ENCODE data around the gene TTC27. TPM values are rescaled to one million over a fixed set of nuclear protein-coding genes. Genes with fewer than 3 reads are reported as not detected.

TTC27 gene
- polyA plus RNA-seq, 4 donors, result 3.4 to 14.6 (median 8.1) TPM

DNA sequence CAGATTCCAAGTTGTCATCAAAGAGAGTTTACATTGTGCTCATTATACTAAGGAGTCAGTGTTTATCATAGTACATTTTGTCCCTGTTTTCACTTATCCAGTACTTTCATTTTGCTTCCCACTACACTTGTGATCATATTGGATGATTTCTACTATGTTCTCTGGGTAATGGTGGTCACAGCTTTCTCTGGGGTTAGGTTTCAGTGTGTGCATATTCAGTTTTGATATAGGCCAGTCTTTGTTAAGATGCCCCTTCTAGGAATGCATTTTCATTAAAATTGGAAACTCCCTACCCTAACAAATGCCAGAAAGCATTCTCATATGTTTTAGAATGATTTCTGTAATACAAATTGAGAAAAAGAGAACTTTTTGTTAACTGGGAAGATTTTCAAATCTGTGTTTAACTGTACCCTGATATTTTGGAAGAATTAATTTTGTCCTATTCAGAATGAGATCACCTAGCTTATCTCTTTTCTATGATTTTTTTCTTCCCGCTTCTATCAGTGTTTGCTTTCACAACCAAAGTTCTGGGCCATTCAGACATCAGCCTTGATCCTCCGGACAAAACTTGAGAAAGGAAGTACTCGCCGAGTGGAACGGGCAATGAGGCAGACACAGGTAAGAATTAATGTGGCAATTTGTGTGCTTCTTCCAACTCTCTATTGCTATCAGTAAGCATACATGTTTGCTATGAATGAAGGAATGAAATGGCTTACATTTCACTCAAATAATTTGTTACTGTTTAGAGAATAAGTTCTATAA, 74.6 kb downstream of the TTC27 start:
- no peak for FAIRE-seq
- no peaks in the 10 kb centered on the region for H3K4me1 ChIP-seq (ENCODE audit: control insufficient read depth in 3 of 3, insufficient read depth in 2 of 3, low read depth in 1 of 3, low read length in 2 of 3)
- peaks cover 0 to 9% (median 3%) of the 10 kb centered on the region in 3 donors for H3K36me3 ChIP-seq (ENCODE audit: control insufficient read depth in 3 of 3, insufficient read depth in 2 of 3, low read depth in 1 of 3, low read length in 3 of 3)

DNA sequence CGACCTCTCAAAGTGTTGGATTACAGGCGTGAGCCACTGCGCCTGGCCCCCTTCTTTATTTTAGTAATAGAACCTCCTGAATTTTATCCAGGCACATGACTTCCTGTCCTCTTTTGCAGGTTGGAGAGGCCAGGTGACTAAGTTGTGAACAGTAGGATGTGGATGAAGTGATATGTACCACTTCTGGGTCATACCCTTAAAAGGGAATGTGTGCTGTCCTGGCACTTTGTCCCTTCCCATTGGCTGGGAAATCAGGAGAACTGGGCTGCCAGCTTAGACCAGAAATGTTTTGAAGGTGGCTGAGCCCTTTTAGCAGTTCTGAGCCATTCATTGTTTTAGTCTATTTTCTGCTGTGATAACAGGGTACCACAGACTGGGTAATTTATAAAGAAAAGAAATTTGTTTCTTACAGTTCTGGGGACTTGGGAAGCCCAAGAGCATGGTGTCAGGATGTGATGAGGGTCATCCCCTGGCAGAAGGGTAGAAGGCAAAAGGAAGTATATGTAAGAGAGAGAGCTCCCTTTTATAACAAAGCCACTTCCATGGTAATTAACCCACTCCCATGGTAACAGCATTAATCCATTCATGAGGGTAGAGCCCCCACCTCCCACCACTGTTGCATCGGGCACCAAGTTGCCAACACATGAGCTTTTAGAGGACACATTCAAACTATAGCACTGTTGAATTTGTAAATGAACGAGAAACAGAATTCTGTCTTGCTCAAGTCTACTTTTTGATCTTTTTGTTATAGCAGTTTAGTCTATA, 79.1 kb downstream of the TTC27 start:
- no peaks in the 10 kb centered on the region for H3K4me1 ChIP-seq (ENCODE audit: control insufficient read depth in 3 of 3, insufficient read depth in 2 of 3, low read depth in 1 of 3, low read length in 2 of 3)
- FAIRE-seq (no peak), DNase-seq (no peak)
- H3K9me3 ChIP-seq (ENCODE audit: control insufficient read depth in 2 of 2, insufficient read depth in 1 of 2, low read depth in 1 of 2, low read length in 1 of 2), result no peaks in the 10 kb centered on the region
- H3K36me3 ChIP-seq (ENCODE audit: control insufficient read depth in 3 of 3, insufficient read depth in 2 of 3, low read depth in 1 of 3, low read length in 3 of 3), result peaks cover 0 to 9% (median 3%) of the 10 kb centered on the region in 3 donors
- WGBS, 3 donors, result 98% methylated on average over 5 of the region's 5 CpGs
- no peaks in the 10 kb centered on the region for H3K27me3 ChIP-seq (ENCODE audit: control insufficient read depth in 3 of 3, insufficient read depth in 3 of 3, low read length in 3 of 3)
- H3K4me3 ChIP-seq (ENCODE audit: low read depth in 1 of 3, low read length in 3 of 3), result no peak overlapping the region
- no peak overlapping the region for H3K27ac ChIP-seq (ENCODE audit: low read depth in 1 of 3, low read length in 2 of 3)

More for the DNA sequence above, 74.6 kb downstream of the TTC27 start:
- DNase-seq, result no peak
- 94 to 97% (median 95%) methylated on average over 5 of the region's 5 CpGs for WGBS, 3 donors
- Histone ChIP-seq H3K27ac (ENCODE audit: low read depth in 1 of 3, low read length in 2 of 3) (no peak overlapping the region), H3K4me3 (ENCODE audit: low read depth in 1 of 3, low read length in 3 of 3) (no peak overlapping the region), H3K27me3 (ENCODE audit: control insufficient read depth in 3 of 3, insufficient read depth in 3 of 3, low read length in 3 of 3) (no peaks in the 10 kb centered on the region), H3K9me3 (ENCODE audit: control insufficient read depth in 2 of 2, insufficient read depth in 1 of 2, low read depth in 1 of 2, low read length in 1 of 2) (no peaks in the 10 kb centered on the region)

DNA sequence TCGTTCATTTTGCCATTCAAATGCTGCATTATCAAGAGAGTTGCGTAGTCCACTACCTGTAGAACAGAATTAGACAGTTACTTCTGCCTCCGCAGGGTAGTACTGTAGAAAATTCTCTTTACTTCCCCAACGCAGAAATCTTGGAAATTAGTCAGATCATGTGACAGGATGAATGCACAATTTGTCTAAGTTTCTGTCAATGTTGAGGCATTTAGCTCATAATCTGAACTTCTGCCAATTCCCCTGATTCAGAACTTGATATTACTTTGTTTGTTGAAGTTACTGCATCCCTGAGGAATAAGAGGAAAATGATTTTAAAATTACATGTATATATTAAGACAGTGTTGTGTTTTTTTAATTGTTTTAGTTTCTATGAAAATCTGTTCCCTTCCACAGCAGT, 83.4 kb downstream of the TTC27 start:
- Histone ChIP-seq H3K27me3 (ENCODE audit: control insufficient read depth in 3 of 3, insufficient read depth in 3 of 3, low read length in 3 of 3) (no peaks in the 10 kb centered on the region), H3K27ac (ENCODE audit: low read depth in 1 of 3, low read length in 2 of 3) (no peak overlapping the region), H3K9me3 (ENCODE audit: control insufficient read depth in 2 of 2, insufficient read depth in 1 of 2, low read depth in 1 of 2, low read length in 1 of 2) (peaks cover 0 to 2% of the 10 kb centered on the region in 2 donors), H3K4me1 (ENCODE audit: control insufficient read depth in 3 of 3, insufficient read depth in 2 of 3, low read depth in 1 of 3, low read length in 2 of 3) (no peaks in the 10 kb centered on the region), H3K36me3 (ENCODE audit: control insufficient read depth in 3 of 3, insufficient read depth in 2 of 3, low read depth in 1 of 3, low read length in 3 of 3) (peaks cover 0 to 6% (median 0%) of the 10 kb centered on the region in 3 donors), H3K4me3 (ENCODE audit: low read depth in 1 of 3, low read length in 3 of 3) (no peak overlapping the region)
- DNase-seq, result no peak
- no peak for FAIRE-seq
- 55 to 59% (median 58%) methylated on average over 4 of the region's 4 CpGs for WGBS, 3 donors

DNA sequence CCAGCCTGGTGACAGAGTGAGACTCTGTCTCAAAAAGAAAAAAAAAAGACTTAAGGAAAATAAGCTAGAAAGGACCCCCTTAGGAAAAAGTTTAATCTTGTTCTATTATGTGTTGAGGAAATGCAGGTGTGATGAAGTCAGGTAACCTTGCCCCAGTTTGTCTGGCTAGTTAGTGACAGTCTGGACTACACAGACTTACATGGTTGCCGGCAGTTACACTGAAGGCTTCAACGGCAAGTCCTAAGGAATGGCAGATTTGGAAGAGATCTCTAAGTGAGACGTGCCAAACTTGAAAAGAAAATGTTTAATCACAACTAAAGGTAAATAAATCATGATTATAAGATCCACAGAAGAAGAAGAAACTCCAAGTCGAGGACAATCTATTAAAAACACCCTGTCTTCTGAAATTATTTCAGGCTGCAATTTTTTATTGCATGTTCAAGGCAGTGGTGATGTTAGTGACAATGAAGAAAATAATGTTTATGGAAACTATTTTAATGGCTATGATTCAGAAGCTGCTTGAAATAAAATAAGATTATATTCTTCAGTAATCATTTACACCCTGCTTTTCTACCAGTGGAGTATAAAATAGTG, 84.2 kb downstream of the TTC27 start:
- 46 to 75% (median 49%) methylated on average over 3 to 4 of the region's 4 CpGs for WGBS, 3 donors
- no peaks in the 10 kb centered on the region for H3K4me1 ChIP-seq (ENCODE audit: control insufficient read depth in 3 of 3, insufficient read depth in 2 of 3, low read depth in 1 of 3, low read length in 2 of 3)
- no peak overlapping the region for H3K4me3 ChIP-seq (ENCODE audit: low read depth in 1 of 3, low read length in 3 of 3)
- H3K27ac ChIP-seq (ENCODE audit: low read depth in 1 of 3, low read length in 2 of 3), result no peak overlapping the region
- H3K9me3 ChIP-seq (ENCODE audit: control insufficient read depth in 2 of 2, insufficient read depth in 1 of 2, low read depth in 1 of 2, low read length in 1 of 2), result peaks cover 0 to 2% of the 10 kb centered on the region in 2 donors
- no peaks in the 10 kb centered on the region for H3K27me3 ChIP-seq (ENCODE audit: control insufficient read depth in 3 of 3, insufficient read depth in 3 of 3, low read length in 3 of 3)
- DNase-seq (no peak), FAIRE-seq (no peak)
- peaks cover 0 to 6% (median 0%) of the 10 kb centered on the region in 3 donors for H3K36me3 ChIP-seq (ENCODE audit: control insufficient read depth in 3 of 3, insufficient read depth in 2 of 3, low read depth in 1 of 3, low read length in 3 of 3)

DNA sequence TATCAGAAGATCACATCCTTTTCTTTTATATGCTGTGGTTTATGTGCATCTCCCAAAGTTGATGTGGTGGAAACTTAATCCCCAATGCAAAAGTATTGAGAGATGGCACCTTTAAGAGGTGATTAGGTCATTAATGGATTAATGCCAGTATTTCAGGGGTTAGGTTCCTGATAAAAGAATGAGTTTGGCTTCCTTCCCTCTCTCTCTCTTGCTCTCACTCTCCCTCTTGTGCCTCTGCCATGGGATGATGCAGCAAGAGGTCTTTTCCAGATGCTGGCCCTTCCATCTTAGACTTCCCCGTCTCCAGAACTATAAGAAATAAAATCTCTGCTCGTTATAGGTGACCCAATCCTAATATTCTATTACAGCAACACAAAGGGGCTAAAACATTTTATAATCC, 85.0 kb downstream of the TTC27 start:
- no peaks in the 10 kb centered on the region for H3K27me3 ChIP-seq (ENCODE audit: control insufficient read depth in 3 of 3, insufficient read depth in 3 of 3, low read length in 3 of 3)
- FAIRE-seq, result no peak
- no peak overlapping the region for H3K4me3 ChIP-seq (ENCODE audit: low read depth in 1 of 3, low read length in 3 of 3)
- 69 to 93% (median 91%) methylated on average over 2 of the region's 2 CpGs for WGBS, 3 donors
- no peak overlapping the region for H3K27ac ChIP-seq (ENCODE audit: low read depth in 1 of 3, low read length in 2 of 3)
- peaks cover 0 to 2% of the 10 kb centered on the region in 2 donors for H3K9me3 ChIP-seq (ENCODE audit: control insufficient read depth in 2 of 2, insufficient read depth in 1 of 2, low read depth in 1 of 2, low read length in 1 of 2)
- DNase-seq, result no peak
- H3K4me1 ChIP-seq (ENCODE audit: control insufficient read depth in 3 of 3, insufficient read depth in 2 of 3, low read depth in 1 of 3, low read length in 2 of 3), result no peaks in the 10 kb centered on the region
- H3K36me3 ChIP-seq (ENCODE audit: control insufficient read depth in 3 of 3, insufficient read depth in 2 of 3, low read depth in 1 of 3, low read length in 3 of 3), result peaks cover 0 to 6% (median 0%) of the 10 kb centered on the region in 3 donors

DNA sequence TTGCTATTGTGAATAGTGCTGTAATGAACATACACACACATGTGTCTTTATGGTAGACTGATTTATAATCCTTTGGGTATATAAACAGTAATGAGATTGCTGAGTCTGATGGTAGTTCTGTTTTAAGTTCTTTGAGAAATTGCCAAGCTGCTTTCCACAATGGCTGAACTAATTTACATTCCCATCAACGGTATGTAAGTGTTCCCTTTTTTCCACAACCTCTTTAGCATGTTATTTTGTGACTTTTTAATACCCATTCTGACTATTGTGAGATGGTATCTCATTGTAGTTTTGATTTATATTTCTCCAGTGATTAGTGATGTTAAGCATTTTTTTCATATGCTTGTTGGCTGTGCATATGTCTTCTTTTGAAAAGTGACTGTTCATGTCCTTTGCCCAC, 86.7 kb downstream of the TTC27 start:
- Histone ChIP-seq H3K4me1 (ENCODE audit: control insufficient read depth in 3 of 3, insufficient read depth in 2 of 3, low read depth in 1 of 3, low read length in 2 of 3) (no peaks in the 10 kb centered on the region), H3K27ac (ENCODE audit: low read depth in 1 of 3, low read length in 2 of 3) (no peak overlapping the region), H3K9me3 (ENCODE audit: control insufficient read depth in 2 of 2, insufficient read depth in 1 of 2, low read depth in 1 of 2, low read length in 1 of 2) (peaks cover 0 to 2% of the 10 kb centered on the region in 2 donors), H3K27me3 (ENCODE audit: control insufficient read depth in 3 of 3, insufficient read depth in 3 of 3, low read length in 3 of 3) (no peaks in the 10 kb centered on the region), H3K36me3 (ENCODE audit: control insufficient read depth in 3 of 3, insufficient read depth in 2 of 3, low read depth in 1 of 3, low read length in 3 of 3) (peaks cover 0 to 4% (median 0%) of the 10 kb centered on the region in 3 donors), H3K4me3 (ENCODE audit: low read depth in 1 of 3, low read length in 3 of 3) (no peak overlapping the region)
- DNase-seq (no peak), FAIRE-seq (no peak)
- 72 to 93% (median 91%) methylated on average over 1 of the region's 1 CpG for WGBS, 3 donors

DNA sequence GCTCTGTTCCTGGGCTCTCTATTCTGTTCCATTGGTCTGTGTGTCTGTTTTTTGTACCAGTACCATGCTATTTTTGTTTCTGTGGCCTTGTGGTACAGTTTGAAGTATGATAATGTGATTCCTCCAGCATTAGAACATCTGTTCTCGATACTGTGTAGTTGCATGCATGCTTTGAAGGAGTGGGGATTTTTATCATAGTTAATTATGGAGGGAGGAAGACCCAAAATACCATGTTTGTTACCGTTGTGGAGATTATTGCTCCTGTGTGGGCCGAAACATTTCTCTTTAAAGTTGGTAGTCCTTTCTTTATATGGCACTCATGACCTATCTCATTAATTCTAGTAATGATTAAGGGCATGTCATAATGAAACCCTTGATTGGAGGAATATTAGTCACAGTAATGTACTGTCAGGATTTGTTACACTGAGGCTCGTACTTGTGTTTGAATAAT, 87.6 kb downstream of the TTC27 start:
- Histone ChIP-seq H3K4me1 (ENCODE audit: control insufficient read depth in 3 of 3, insufficient read depth in 2 of 3, low read depth in 1 of 3, low read length in 2 of 3) (no peaks in the 10 kb centered on the region), H3K27ac (ENCODE audit: low read depth in 1 of 3, low read length in 2 of 3) (no peak overlapping the region), H3K4me3 (ENCODE audit: low read depth in 1 of 3, low read length in 3 of 3) (no peak overlapping the region), H3K27me3 (ENCODE audit: control insufficient read depth in 3 of 3, insufficient read depth in 3 of 3, low read length in 3 of 3) (no peaks in the 10 kb centered on the region), H3K36me3 (ENCODE audit: control insufficient read depth in 3 of 3, insufficient read depth in 2 of 3, low read depth in 1 of 3, low read length in 3 of 3) (peaks cover 0 to 3% (median 0%) of the 10 kb centered on the region in 3 donors), H3K9me3 (ENCODE audit: control insufficient read depth in 2 of 2, insufficient read depth in 1 of 2, low read depth in 1 of 2, low read length in 1 of 2) (peaks cover 0 to 2% of the 10 kb centered on the region in 2 donors)
- 65 to 89% (median 74%) methylated on average over 4 of the region's 4 CpGs for WGBS, 3 donors
- no peak for DNase-seq
- FAIRE-seq, result no peak

DNA sequence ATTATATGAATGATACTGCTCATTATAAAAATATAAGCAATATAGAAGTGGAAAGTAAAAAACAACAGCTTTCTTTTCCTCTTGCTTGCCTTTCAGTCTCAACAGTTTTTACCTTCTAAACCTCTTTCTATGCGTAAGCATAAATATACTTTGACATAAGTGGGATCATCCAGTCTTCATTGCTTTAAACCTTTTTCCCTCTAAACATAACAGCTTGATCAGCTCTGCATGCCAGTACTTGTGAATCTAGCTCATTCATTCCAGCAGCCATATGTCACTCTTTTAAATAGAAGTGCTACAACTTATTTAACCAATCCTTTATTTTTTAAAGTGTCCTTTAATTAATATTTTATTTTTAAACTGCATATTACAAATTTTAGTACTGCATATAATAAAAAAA, 88.1 kb downstream of the TTC27 start:
- Histone ChIP-seq H3K36me3 (ENCODE audit: control insufficient read depth in 3 of 3, insufficient read depth in 2 of 3, low read depth in 1 of 3, low read length in 3 of 3) (peaks cover 0 to 3% (median 0%) of the 10 kb centered on the region in 3 donors), H3K27me3 (ENCODE audit: control insufficient read depth in 3 of 3, insufficient read depth in 3 of 3, low read length in 3 of 3) (no peaks in the 10 kb centered on the region), H3K9me3 (ENCODE audit: control insufficient read depth in 2 of 2, insufficient read depth in 1 of 2, low read depth in 1 of 2, low read length in 1 of 2) (peaks cover 0 to 2% of the 10 kb centered on the region in 2 donors), H3K4me3 (ENCODE audit: low read depth in 1 of 3, low read length in 3 of 3) (no peak overlapping the region), H3K4me1 (ENCODE audit: control insufficient read depth in 3 of 3, insufficient read depth in 2 of 3, low read depth in 1 of 3, low read length in 2 of 3) (no peaks in the 10 kb centered on the region), H3K27ac (ENCODE audit: low read depth in 1 of 3, low read length in 2 of 3) (no peak overlapping the region)
- FAIRE-seq (no peak), DNase-seq (no peak)
- 88 to 100% (median 89%) methylated on average over 1 of the region's 1 CpG for WGBS, 3 donors
